HEK293 (cell line): ENCODE results near the gene NKD1.

ENCODE experiments used
- ZNF114 ChIP-seq: fragments of 450-650 bp; formaldehyde crosslinking; IDR thresholded peaks from 2 replicates; pipeline ENCODE4 v1.5.0; 2017; ENCODE audit warnings: missing biosample characterization, missing genetic modification characterization
- ZNF292 ChIP-seq: fragments of 450-650 bp; formaldehyde crosslinking; IDR thresholded peaks from 2 replicates; pipeline ENCODE4 v1.5.1; 2016; ENCODE audit warnings: low read depth, missing biosample characterization, missing genetic modification characterization, borderline replicate concordance
- TF ChIP-seq, protein P1 (sequence below): fragments of 450-650 bp; formaldehyde crosslinking; IDR thresholded peaks from 2 replicates; pipeline ENCODE4 v1.5.1; 2016; ENCODE audit warnings: missing biosample characterization, missing genetic modification characterization

DNA sequence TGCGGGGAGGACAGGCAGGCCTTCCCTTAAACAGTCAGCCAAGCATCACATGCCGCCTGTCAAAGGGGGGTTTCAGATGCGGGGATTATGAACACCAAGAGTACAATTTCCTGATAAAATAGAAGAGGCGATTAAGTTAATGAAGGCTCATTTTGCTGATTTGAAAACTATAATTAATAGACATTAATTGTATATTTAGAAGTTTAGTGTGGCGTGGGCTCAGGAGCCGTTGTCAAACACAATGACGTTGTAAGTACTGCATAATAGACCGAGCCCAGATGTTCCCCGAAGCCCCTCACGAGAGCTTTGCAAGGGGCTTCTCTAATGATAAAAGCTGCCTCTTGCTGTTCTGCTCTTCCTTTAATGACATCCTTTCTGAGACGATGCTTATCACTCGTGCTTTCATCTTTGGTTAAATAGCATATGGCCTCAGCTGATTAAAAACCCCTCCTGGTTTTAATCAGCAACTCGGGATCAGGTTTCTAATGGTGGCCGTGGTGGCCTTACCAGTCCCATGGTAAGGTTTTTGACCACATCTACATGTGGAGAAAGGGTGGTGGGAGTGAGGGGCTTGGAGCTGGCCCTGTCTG, 104.7 kb downstream of the NKD1 start:
- TF ChIP-seq ZNF114 (tag by site-specific recombination) (no peak), ZNF292 (tag by site-specific recombination) (no peak)
- TF ChIP-seq, protein P1, sequence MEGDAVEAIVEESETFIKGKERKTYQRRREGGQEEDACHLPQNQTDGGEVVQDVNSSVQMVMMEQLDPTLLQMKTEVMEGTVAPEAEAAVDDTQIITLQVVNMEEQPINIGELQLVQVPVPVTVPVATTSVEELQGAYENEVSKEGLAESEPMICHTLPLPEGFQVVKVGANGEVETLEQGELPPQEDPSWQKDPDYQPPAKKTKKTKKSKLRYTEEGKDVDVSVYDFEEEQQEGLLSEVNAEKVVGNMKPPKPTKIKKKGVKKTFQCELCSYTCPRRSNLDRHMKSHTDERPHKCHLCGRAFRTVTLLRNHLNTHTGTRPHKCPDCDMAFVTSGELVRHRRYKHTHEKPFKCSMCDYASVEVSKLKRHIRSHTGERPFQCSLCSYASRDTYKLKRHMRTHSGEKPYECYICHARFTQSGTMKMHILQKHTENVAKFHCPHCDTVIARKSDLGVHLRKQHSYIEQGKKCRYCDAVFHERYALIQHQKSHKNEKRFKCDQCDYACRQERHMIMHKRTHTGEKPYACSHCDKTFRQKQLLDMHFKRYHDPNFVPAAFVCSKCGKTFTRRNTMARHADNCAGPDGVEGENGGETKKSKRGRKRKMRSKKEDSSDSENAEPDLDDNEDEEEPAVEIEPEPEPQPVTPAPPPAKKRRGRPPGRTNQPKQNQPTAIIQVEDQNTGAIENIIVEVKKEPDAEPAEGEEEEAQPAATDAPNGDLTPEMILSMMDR (tag by site-specific recombination) = no peak
